NCI-H128 (cell line): ENCODE results near the gene IGF2BP3.
"Not testable (repeated sequence)": the region's sequence is repeated elsewhere in the genome, so short reads cannot be mapped to it uniquely, and the experiment has no call there.

Source experiments
- DNase-seq: peaks from one replicate; lab custom pipeline; 2025; ENCODE audit not compliant: unreplicated experiment; lab: John Stamatoyannopoulos, UW

Gene IGF2BP3

DNA sequence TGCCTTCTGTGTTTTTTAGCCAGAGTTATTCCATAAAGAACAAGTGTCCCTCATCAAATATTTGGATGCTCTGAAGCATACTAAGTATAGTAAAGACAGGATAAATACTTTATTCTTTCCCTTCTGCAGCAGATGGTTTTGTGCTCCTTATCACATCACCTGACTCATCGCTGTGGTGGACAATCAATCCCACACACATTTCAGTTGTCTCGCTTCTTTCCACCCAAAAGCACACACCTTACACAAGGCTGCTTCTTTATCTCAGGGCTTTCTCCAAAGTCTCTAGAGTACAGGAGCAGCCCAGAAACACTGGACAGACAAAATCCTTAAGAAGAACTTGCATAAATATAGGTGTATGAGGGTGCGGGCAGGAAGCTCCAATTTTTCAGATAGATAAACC is 43.4 kb downstream of the IGF2BP3 start:
- DNase-seq: no peak

- DNase-seq: no peak
These were observed 47.4 kb downstream of the IGF2BP3 start for GRCh38 chr7:23422909-23423308.

GRCh38 chr7:23422384-23422783 is 47.9 kb downstream of the IGF2BP3 start:
- no peak for DNase-seq

- DNase-seq: no peak
These were observed 50.4 kb downstream of the IGF2BP3 start for GRCh38 chr7:23419845-23420244.

- DNase-seq: no peak
These were observed 51.1 kb downstream of the IGF2BP3 start for GRCh38 chr7:23419160-23419559.

GRCh38 chr7:23418046-23418445 is 52.2 kb downstream of the IGF2BP3 start:
- DNase-seq: no peak

- DNase-seq: no peak
These were observed 55.1 kb downstream of the IGF2BP3 start for GRCh38 chr7:23415198-23415597.

DNA sequence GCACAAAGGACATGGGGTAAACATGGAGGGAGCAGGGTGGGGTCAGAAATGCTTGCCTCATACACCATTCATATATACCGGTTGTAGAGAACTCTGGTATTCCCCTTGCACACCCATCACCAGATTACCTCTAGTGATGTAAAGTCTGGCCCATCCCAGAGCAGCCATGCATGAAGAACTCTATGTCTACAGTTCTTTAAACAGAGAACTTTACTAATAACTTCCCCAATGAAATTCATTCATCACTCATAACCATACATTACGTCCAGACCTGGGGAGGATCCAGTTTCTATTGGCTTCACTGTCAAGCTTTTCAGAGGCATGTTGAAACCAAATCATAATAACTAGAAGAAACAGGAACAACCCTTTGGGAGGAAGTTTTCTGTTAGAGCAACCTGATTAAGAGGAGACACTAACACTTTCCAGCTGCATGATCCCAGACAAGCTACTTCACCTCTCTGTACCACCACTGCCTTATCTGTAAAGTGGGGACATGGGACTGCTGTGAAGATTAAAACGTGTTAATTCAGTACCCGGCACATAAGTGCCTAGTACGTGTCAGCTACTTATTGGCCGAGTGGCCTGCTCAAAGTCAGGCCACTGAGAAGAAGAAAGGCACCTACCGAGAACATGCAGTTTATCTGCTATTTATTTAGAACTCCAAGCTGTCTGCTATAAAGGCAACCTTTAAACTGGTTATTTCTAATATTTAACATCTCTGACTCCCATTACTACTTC is 59.7 kb downstream of the IGF2BP3 start:
- no peak for DNase-seq

- not testable (repeated sequence) for DNase-seq
These were observed 63.7 kb downstream of the IGF2BP3 start for GRCh38 chr7:23406564-23406963.

DNA sequence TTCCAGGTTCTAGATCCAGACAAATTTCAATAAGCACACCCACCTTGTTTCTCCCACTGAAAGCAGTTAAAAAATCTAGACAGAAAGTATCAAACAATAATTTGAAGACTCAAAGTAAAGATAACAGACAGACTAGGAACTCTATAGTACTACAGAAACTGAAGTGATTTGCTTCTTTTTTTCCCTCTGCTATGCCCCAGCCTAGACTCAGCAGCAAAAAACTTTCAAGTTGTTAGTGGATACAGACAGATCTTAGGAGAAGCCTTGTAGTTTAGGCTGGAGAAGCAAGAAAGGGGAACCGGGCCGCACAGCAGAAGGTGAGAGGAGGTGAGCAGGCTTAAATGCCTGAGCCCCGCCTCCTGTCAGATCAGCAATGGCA is 65.1 kb downstream of the IGF2BP3 start:
- DNase-seq: no peak

GRCh38 chr7:23404546-23405239 is 65.6 kb downstream of the IGF2BP3 start:
- no peak for DNase-seq

- no peak for DNase-seq
These were observed 66.3 kb downstream of the IGF2BP3 start for GRCh38 chr7:23403970-23404369.

DNA sequence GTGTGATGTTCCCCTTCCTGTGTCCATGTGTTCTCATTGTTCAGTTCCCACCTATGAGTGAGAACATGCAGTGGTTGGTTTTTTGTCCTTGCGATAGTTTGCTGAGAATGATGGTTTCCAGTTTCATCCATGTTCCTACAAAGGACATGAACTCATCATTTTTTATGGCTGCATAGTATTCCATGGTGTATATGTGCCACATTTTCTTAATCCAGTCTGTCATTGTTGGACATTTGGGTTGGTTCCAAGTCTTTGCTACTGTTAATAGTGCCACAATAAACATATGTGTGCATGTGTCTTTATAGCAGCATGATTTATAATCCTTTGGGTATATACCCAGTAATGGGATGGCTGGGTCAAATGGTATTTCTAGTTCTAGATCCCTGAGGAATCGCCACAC is 72.2 kb downstream of the IGF2BP3 start:
- not testable (repeated sequence) for DNase-seq

DNA sequence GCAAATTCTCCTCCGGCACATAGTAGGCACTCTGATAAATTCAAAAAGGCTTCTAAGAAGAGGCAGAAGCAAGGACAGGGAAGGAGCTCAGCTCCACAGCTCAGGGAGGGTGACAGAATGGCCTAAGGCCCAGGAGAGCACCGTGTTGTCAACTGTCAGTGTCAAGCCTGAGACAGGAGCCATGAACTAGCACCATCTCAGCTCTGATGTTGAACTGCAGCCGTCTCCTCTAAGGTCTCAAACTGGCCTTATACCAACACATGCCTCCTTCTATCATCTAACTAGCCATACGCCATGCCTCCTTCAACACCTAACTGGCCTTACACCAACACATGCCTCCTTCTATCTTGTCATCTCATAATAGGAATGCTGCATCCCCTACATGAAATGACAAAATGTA is 73.0 kb downstream of the IGF2BP3 start:
- no peak for DNase-seq

DNA sequence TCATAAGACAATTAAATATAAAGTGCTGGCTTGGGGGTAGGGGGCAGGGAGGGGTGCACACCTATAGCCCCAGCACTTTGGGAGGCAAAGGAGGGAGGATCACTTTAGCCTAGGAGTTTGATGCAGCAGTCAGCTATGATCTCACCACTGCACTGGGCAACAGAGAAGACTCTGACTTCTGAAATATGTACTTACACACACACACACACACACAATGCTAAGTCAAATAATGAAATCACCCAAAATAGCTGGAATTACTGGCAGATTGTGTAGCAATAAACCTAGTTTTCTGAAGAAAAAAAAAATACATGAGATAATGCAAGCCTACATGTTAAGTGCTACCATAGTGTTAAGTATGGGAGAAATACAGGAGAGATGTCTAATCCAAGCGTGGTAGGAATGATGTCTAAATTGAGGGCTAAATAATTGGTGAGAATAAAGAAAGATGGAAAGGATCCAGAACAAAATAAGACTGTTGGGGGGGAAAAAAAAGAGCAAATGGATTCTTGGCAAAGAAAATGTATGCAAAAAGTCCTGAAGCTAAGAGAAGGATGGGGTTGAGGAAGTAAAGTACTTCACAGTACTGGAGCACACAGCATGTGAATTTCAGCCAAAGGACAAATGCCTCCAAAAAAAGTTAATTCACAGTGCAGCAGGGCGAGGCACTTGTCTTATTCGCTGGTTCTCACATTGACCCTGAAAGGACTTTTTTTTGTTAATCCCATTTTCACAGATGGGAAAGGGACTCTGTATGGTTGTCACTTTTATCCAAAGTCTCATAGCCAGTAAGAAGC is 73.9 kb downstream of the IGF2BP3 start:
- DNase-seq: no peak

DNA sequence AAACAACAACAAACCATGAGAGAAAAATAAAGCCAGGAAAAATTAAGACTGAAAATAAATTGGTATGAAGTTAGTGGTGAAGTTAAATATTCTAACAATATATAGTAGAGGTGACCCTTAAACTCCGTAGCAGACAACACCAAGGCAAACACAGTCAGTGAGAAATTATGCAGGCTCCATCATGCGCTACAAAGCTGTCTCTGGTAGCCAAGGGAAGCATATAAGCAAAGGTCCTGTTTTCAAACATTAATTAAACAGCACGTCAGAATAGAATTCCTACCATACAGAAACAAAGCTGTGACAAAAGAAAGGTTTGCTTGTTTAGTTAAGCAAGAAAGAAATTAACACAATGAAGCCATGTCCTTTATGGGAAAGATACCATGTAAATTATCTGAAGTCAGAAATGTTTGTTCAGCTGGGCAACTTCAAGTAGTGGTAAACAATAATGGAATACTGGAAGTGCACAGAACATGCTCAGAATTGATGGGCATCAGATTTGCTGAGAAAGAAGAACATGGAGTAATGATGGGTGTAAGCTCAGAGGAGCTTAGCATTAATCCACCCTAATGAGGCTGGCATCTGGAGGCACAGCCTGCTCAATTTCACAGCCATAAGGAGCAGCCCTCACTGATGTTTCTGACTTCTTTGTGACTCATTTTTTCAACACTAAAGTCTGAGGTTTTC is 75.7 kb downstream of the IGF2BP3 start:
- DNase-seq: no peak

DNA sequence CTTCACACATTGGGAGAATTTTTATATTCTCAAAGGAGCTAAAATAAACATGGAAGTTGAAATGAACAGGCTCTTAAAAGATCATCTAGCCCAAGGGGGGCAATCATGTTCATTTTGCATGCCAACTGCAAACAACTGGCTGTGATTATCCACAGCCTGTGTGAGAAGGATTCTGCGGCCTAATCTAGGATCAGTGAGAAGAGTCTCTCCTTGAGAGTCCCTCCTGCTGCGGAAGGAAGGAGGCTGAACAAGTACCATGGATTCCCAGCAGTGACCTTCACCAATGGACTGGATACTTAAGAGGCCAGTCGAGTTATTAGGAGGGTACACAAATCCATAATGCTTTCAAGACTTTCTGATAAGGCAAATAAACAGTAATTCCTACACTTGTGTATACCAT is 76.7 kb downstream of the IGF2BP3 start:
- no peak for DNase-seq

DNA sequence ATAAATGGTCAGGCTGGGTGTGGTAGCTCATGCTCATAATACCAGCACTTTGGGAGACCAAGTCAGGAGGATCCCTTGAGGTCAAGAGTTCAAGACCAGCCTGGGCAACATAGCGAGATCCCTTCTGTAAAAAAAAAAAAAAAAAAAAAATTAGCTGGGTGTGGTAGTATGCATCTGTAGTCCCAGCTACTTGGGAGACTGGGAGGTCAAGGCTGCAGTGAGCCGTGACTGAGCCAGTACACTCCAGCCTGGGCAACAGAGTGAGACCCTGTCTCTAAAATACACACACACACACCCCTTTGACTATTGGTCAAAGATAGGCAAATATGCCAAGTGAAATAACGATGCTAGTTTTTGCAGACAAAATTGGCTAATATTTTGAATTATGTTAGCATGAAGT is 80.6 kb downstream of the IGF2BP3 start:
- no peak for DNase-seq

DNA sequence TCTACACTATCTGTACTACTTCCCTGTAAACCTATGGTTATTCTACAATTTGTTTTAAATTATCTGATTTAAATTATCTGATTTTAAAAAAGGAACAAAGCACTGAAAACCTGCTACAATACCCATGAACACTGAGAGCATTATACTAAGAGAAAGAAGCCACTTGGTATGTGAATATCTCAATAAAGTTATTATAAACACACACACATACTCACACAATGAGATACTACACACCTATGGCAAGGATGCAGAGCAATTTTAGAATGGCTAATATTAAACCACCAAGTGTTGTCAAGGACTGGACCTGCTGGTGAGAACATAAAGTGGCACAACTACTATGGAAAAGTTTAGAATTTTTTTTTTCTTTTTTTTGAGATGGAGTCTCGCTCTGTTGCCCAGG is 82.7 kb downstream of the IGF2BP3 start:
- no peak for DNase-seq

- no peak for DNase-seq
These were observed 85.2 kb downstream of the IGF2BP3 start for GRCh38 chr7:23385140-23385539.

DNA sequence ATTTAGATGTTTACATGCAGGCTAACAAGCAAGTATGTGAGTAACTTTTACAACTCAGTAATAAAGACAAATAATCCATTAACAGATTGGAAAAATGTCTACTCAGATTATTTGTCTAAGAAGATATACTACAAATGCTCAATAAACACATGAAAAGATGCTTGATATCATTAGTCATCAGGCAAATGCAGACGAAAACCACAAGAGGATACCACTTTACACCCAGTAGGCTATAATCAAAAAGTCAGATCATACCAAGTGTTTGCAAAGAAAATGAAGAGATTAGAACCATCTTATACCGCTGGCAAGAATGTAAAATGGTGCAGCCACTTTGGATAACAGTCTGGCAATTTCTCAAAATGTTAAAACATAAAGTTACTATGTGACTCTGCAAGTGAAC is 87.1 kb downstream of the IGF2BP3 start:
- no peak for DNase-seq
